Measurements from ENCODE around the gene SLC39A6.

GRCh38 chr18:36129300-36130038 lies at the start of gene SLC39A6, which contains the start of gene ELP2:
- TF ChIP-seq POLR2A (IDR thresholded peaks at IDR 0.05; ENCODE audit: low read length) (peak; percentile 81), GATA1 (IDR thresholded peaks at IDR 0.05; ENCODE audit: low read depth, low read length) (no peak)

Measured in erythroblast (primary cell).